Keratinocyte (primary cell): Measurements from ENCODE around the gene PALM3. TPM values are rescaled to one million over a fixed set of nuclear protein-coding genes. Genes with fewer than 3 reads are reported as not detected.

Experiments
- DNase-seq: peaks from one replicate; pipeline ENCODE4 v3.0.0-alpha.2; 2011; ENCODE audit warnings: low read depth, missing footprints, low spot score
- FAIRE-seq: peaks from 2 replicates; lab custom pipeline; 2011; peaks lifted over from hg19 to GRCh38; lab: Jason Lieb, UNC
- H2AFZ ChIP-seq: 2 replicates; pipeline ENCODE4 v1.6.0; 2012; ENCODE audit warnings: low read length, control low read depth, inconsistent platforms; ENCODE audit not compliant: control insufficient read depth
- H3K27ac ChIP-seq: 2 replicates; pipeline ENCODE4 v1.5.1; 2011; ENCODE audit warnings: low read length; ENCODE audit not compliant: control insufficient read depth, insufficient read depth
- H3K27me3 ChIP-seq: 3 replicates; pipeline ENCODE4 v1.6.0; 2011; ENCODE audit warnings: low read length; ENCODE audit not compliant: control insufficient read depth, insufficient read depth; ENCODE audit errors: extremely low read depth
- H3K36me3 ChIP-seq, 2 experiments: 2 replicates in 1 of 2; 3 replicates in 1 of 2; pipeline ENCODE4 v1.5.1; 2011; ENCODE audit warnings: low read length in 2 of 2, mild to moderate bottlenecking in 1 of 2; ENCODE audit not compliant: control insufficient read depth in 2 of 2, insufficient read depth in 2 of 2; ENCODE audit errors: extremely low read depth in 1 of 2
- H3K4me1 ChIP-seq: 3 replicates; pipeline ENCODE4 v1.5.1; 2011; ENCODE audit warnings: low read length; ENCODE audit not compliant: control insufficient read depth, insufficient read depth; ENCODE audit errors: extremely low read depth
- H3K4me2 ChIP-seq: 3 replicates; pipeline ENCODE4 v1.6.0; 2011; ENCODE audit warnings: low read depth, low read length; ENCODE audit not compliant: control insufficient read depth, insufficient read depth; ENCODE audit errors: extremely low read depth
- H3K4me3 ChIP-seq, 3 experiments: fragments of 200-600 bp in 1 of 3; sonication (generic) in 1 of 3; 2 replicates in 2 of 3; 3 replicates in 1 of 3; pipeline ENCODE4 v1.5.1; 2011 to 2016; ENCODE audit warnings: low read length in 3 of 3, mild to moderate bottlenecking in 3 of 3, control low read depth in 2 of 3, inconsistent platforms in 1 of 3, low read depth in 1 of 3, mixed read lengths in 1 of 3, mixed run types in 1 of 3, moderate library complexity in 1 of 3; ENCODE audit not compliant: control insufficient read depth in 2 of 3, insufficient read depth in 2 of 3; ENCODE audit errors: extremely low read depth in 1 of 3
- H3K79me2 ChIP-seq: 2 replicates; pipeline ENCODE4 v1.6.0; 2012; ENCODE audit warnings: low read length; ENCODE audit not compliant: control insufficient read depth, insufficient read depth
- H3K9ac ChIP-seq: 3 replicates; pipeline ENCODE4 v1.6.0; 2011; ENCODE audit warnings: low read length; ENCODE audit not compliant: control insufficient read depth, insufficient read depth; ENCODE audit errors: extremely low read depth
- H3K9me1 ChIP-seq: 3 replicates; pipeline ENCODE4 v1.6.0; 2011; ENCODE audit warnings: low read length; ENCODE audit not compliant: control insufficient read depth, insufficient read depth; ENCODE audit errors: extremely low read depth
- H3K9me3 ChIP-seq: 2 replicates; pipeline ENCODE4 v1.5.1; 2012; ENCODE audit warnings: low read depth, low read length; ENCODE audit not compliant: control insufficient read depth
- H4K20me1 ChIP-seq: 3 replicates; pipeline ENCODE4 v1.6.0; 2011; ENCODE audit warnings: low read length; ENCODE audit not compliant: control insufficient read depth, insufficient read depth; ENCODE audit errors: extremely low read depth
- EZH2 ChIP-seq: IDR thresholded peaks from one replicate; pipeline ENCODE4 v1.6.1; 2012; ENCODE audit warnings: inconsistent platforms, mild to moderate bottlenecking, low read length, moderate library complexity
- dilution Hi-C: fragments of 300-500 bp; cut with MboI; formaldehyde crosslinking; loops from one replicate; pipeline ENCODE4 v1.7.0; 2020; ENCODE audit warnings: low sequenced_read_pairs; ENCODE audit not compliant: extremely low pct_ligation_motif_present
- polyA plus RNA-seq, 5 experiments: library from polyadenylated mRNA; depleted of rRNA in 3 of 5; stranded (reverse) in 3 of 5; stranded (forward) in 1 of 5; unstranded in 1 of 5; fragments of >200 nt; gene quantifications; 1 replicate in 1 of 5; 2 replicates in 3 of 5; 3 replicates in 1 of 5; pipeline versions ENCODE4 v1.2.1 to v1.2.3, GENCODE V29; 2011 to 2012; ENCODE audit warnings: missing spikeins in 2 of 5, low read depth in 1 of 5, low replicate concordance in 1 of 5
- TF ChIP-seq, protein P1 (sequence below), 3 experiments: IDR thresholded peaks in 1 of 3; conservative IDR thresholded peaks in 1 of 3; optimal IDR thresholded peaks in 1 of 3; 2 replicates in 2 of 3; 3 replicates in 1 of 3; pipeline versions ENCODE3 to v1.5.1; 2011; ENCODE audit warnings: low read length in 3 of 3, mild to moderate bottlenecking in 3 of 3, moderate library complexity in 2 of 3, control low read depth in 1 of 3, inconsistent platforms in 1 of 3; ENCODE audit not compliant: insufficient read depth in 2 of 3; ENCODE audit errors: extremely low read depth in 1 of 3

Gene PALM3
- polyA plus RNA-seq, 1 donor (not counting 4 experiments of a cell fraction or from before 2014, with no cell fraction given), result not detected

DNA sequence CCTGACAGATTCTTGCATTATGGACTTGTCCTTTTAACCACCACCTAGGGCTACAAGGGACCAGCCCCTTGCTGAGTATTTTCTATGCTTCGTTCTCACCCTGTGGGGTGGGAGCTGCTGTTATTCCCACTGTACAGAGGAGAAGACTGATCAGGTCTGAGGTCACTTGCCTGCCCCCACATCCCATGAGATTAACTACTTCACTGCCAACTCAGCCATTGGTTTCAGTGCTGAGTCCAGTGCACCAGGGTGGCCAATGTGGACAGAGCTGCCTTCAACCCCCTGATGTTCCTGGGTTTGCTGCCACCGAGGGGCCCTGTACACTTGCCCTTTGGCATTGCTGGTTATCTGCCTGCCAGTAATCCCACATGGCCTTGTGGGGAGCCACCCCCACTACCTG is 48.8 kb upstream of the PALM3 start:
- no peak overlapping the region for H3K4me2 ChIP-seq
- H4K20me1 ChIP-seq, result no peaks in the 10 kb centered on the region
- no peak for FAIRE-seq
- H3K9me3 ChIP-seq, result no peaks in the 10 kb centered on the region
- H3K9ac ChIP-seq, result no peak overlapping the region
- H3K9me1 ChIP-seq, result no peaks in the 10 kb centered on the region
- peaks cover 4 to 10% of the 10 kb centered on the region in 2 experiments for H3K36me3 ChIP-seq
- H3K4me1 ChIP-seq, result no peaks in the 10 kb centered on the region
- dilution Hi-C loops, result no loop called here
- no peak overlapping the region for H2AFZ ChIP-seq
- DNase-seq, result no peak
- no peak overlapping the region for H3K27ac ChIP-seq
- H3K4me3 ChIP-seq, result no peak overlapping the region
- H3K27me3 ChIP-seq, result no peaks in the 10 kb centered on the region
- TF ChIP-seq, protein P1, sequence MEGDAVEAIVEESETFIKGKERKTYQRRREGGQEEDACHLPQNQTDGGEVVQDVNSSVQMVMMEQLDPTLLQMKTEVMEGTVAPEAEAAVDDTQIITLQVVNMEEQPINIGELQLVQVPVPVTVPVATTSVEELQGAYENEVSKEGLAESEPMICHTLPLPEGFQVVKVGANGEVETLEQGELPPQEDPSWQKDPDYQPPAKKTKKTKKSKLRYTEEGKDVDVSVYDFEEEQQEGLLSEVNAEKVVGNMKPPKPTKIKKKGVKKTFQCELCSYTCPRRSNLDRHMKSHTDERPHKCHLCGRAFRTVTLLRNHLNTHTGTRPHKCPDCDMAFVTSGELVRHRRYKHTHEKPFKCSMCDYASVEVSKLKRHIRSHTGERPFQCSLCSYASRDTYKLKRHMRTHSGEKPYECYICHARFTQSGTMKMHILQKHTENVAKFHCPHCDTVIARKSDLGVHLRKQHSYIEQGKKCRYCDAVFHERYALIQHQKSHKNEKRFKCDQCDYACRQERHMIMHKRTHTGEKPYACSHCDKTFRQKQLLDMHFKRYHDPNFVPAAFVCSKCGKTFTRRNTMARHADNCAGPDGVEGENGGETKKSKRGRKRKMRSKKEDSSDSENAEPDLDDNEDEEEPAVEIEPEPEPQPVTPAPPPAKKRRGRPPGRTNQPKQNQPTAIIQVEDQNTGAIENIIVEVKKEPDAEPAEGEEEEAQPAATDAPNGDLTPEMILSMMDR (optimal IDR thresholded peaks at IDR 0.05 in 1 of 3, IDR thresholded peaks at IDR 0.05 in 1 of 3, conservative IDR thresholded peaks at IDR 0.05 in 1 of 3; ENCODE audit: extremely low read depth in 1 of 3, insufficient read depth in 2 of 3, low read length in 3 of 3), result no peak
- TF ChIP-seq EZH2, result no peak
- no peaks in the 10 kb centered on the region for H3K79me2 ChIP-seq

DNA sequence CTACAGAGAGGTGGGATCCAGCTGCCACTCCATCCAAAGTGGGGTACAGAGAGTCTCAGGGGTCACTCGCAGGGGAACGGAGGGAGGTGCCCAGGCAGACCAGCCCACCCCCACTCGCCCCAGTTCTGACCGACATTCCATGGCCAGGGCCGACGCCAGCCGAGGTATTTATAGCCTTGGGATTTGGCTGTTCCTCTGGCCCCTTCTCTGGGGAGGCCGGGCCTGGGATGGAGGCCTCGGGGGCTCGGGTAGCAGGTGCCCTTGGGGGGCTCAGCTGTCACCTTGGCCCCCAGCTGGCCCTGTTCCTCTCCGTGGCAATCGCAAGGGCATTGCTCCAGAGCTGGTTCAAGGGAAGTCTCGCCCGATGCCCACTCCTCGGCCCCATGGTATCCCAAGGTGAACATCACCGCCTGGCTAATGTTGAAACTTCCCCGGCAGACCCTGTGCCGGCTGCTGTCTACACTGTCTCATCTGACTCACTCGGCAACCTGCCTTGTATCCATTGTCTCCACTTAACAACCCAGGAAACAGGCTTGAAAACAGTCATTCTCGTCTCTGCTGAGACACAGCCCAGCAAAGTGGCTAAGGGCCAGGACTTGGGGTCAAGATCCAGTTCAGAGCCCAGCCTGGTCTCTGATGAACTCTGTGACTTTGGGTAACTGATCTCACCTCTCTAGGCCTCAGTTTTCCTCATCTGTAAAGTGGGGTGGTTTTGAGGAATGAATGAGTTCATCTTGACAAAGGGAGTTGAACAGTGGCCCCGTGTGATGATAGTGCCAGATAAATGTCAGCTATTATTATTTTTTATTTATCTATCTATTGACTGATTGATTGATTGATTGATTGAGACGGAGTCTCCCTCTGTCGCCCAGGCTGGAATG is 45.9 kb upstream of the PALM3 start:
- no peaks in the 10 kb centered on the region for H3K9me3 ChIP-seq
- H3K79me2 ChIP-seq, result no peaks in the 10 kb centered on the region
- DNase-seq (no peak), FAIRE-seq (no peak)
- dilution Hi-C loops, result no loop called here
- H3K4me3 ChIP-seq, result no peak overlapping the region
- H3K9me1 ChIP-seq, result no peaks in the 10 kb centered on the region
- no peak overlapping the region for H3K27ac ChIP-seq
- no peaks in the 10 kb centered on the region for H4K20me1 ChIP-seq
- H3K27me3 ChIP-seq, result no peaks in the 10 kb centered on the region
- TF ChIP-seq EZH2, result no peak
- TF ChIP-seq, protein P1 (optimal IDR thresholded peaks at IDR 0.05 in 1 of 3, IDR thresholded peaks at IDR 0.05 in 1 of 3, conservative IDR thresholded peaks at IDR 0.05 in 1 of 3; ENCODE audit: extremely low read depth in 1 of 3, insufficient read depth in 2 of 3, low read length in 3 of 3), result no peak
- H3K4me2 ChIP-seq, result no peak overlapping the region
- no peaks in the 10 kb centered on the region for H3K4me1 ChIP-seq
- no peak overlapping the region for H3K9ac ChIP-seq
- H3K36me3 ChIP-seq, result peaks cover 6 to 13% of the 10 kb centered on the region in 2 experiments
- H2AFZ ChIP-seq, result no peak overlapping the region
